CD4-positive, alpha-beta T cell treated with Interferon gamma for 1 hour (primary cell): ENCODE measurements around the gene INSIG1.

Source experiments
- DNase-seq: peaks from one replicate; pipeline ENCODE4 v3.0.0-alpha.2; 2020

Gene INSIG1

DNA sequence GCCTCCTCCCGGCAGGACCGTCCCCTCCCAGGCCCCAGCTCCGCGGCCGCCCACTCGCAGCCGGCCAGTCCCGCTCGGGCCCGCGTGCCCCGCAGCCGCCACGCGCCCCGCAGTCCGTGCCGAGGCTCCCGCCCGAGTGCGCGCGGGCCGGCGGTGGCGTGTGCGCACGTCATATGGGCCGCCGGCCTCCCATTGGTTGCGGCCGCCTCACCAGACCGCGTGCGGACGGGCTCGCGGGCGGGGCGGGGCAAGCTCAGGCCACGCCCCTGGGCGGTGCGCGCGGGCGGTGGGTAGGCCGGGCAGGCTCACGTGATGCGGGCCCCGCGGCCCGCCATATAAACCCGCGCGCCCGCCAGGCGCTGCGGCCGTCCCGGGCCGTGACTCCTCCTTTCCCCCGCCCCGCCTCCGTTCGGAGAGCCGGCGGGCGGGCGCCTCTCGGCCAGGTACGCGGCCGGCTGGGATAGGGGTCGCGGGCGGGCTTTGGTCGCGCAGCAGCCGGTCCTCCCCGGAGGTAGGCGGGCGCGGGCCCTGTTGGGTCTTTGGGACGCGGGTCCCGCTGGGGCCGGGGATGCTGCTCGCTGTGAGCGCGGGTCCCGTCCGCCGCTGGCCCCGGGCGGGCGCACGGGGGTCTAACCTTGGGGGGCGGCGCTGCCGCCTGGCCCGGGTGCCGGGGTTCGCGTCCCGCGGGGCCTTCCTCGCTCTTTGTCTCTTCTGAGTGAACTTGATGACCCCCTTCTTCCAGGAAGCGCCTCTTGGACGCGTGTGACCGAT is at the start of gene INSIG1:
TSS of gene INSIG1 (plus strand) at position 362 of the 771 bp plus-strand sequence. CDS start at position 770, 408 bp downstream.
- DNase-seq = peak; percentile 94

DNA sequence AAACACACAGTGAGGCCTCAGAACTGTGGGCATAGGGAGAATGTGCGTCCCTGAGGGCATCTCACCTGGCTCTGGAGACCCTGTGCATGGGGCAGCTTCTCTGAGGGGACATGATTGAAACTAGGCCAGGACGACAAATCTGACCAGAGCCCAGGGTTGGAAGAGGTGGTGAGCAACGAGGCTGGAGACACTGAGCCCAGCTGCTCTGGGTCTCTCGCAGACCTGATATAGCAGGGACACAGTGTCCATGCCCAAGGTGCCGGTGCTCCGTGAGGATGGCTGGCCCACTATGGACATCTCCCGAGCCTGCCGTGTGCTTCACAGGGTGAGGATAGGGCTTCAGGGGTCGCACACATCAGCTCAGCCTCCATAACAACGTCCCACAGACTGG is 49.3 kb upstream of the INSIG1 start:
- DNase-seq = no peak

DNA sequence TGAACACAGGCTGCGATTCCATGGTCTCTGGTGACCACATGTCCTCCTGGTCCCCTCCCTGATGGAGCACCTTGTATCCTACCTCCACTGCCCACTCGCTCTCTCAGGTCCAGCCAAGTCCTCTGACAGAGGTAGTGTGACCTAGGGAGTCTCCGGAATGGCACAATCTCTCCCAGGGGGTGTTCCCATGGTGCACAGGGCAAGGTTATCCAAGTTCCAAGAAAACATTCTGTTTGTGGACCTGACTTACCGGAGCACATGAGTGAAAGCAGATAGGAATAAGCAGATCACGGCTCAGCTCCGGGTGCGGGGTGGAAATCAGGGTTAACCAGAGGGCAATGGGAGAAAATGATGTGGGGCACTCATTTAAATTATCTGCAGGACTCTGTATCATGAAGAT is 45.8 kb upstream of the INSIG1 start:
- DNase-seq = no peak

DNA sequence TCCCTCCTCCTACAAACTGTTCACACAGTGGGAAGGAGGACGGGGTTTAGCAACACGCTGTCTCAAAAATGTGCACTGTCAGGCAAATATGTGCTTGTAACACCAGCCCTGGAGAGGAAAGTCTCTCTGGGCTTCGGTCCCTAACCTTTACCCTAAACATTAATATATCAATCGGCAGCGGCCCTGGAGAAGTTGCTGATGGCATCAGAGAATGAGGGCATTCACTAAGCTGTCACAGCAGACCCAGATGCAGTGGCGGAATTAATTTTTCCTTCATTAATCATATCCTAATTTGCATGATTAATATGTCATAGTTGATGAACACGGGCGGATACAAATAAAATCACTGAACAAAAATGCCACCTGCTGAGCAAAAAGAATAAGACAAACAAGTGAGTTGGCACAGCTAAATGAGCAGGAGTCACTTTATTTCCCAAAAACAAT is 45.2 kb upstream of the INSIG1 start:
- DNase-seq = no peak

DNA sequence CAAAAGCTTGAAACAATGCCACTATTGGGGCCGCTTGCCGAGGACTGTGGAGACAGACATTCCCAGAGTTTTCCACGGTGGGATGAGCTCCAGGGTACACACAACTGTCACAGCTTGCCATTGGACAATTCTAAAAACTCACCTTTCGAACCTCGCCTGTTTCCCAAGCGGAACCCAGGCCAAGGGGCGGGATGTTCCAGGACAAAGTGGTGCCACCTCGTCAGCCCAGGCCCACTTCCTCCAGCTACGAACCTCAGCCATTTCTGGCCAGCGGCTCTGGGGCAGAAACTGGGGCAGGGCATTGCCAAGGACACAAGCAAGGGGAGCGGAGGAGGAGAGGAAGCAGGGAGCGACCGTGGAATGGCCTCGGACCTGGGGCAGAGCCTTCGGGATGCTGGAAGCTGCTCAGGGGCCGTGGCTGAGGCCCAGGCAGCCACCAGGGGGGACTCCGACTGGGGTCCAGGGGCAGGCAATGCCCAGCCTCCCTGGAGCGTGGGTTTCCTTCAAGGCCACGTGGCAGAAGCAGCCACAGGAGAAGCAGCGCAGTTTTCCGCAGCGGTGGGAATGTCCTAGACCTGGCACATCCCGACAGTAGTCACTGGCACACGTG is 44.7 kb upstream of the INSIG1 start:
- DNase-seq = no peak

DNA sequence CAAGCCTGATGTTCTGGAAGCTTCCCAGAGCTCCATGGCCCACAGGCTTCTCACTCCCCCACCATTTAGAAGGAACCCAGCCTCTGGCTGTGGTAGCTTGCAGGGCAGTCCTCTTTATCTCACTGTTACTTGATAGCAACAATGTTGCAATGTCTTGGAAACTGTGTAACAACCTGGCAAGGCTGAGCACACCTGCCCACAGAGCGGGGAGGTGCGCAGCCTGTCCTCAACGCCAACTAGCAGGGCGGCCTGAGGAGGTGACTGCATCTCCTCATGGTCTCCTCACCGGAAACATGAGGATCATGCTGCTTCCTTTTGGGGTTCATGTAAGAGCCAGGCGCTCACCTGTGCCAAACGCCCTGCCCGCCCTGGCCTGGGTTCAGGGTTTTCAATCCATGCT is 43.7 kb upstream of the INSIG1 start:
- DNase-seq = no peak

DNA sequence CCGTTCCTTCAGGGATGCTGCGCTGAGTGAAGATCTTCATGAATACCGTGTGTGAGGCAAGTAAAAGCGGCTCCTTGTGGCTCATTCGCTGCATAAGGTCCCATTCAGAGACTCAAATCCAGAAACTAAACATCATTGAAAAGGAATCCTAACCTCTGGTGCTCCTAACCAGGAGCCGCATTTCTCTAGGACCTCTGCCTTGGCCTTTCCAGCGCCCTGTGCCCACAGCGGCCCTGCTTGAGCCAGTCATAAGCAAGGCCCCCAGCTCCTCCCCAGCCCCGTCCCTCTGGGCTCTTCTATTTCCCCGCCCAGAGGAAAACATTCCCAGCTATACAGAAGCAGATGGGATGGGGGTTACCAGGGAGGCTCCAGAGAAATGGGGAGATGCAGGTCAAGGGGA is 42.6 kb upstream of the INSIG1 start:
- DNase-seq = no peak

DNA sequence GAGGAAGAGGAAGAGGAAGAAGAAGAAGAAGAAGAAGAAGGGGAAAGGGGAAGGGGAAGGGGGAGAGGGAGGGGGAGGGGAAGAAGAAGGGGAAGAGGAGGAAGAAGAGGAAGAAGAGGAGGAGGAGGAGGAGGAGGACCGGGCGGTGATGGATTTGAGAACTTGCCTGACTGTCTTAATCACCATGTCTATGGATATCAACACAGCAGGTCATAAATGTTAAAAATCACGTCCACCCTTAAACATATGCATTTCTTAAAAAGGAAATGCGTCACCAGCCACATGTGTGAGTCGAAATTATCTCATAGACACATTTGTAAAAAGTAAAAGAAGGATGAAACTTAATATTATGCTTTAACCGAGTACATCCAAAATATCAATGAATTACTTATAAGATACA is 42.1 kb upstream of the INSIG1 start:
- no peak for DNase-seq

DNA sequence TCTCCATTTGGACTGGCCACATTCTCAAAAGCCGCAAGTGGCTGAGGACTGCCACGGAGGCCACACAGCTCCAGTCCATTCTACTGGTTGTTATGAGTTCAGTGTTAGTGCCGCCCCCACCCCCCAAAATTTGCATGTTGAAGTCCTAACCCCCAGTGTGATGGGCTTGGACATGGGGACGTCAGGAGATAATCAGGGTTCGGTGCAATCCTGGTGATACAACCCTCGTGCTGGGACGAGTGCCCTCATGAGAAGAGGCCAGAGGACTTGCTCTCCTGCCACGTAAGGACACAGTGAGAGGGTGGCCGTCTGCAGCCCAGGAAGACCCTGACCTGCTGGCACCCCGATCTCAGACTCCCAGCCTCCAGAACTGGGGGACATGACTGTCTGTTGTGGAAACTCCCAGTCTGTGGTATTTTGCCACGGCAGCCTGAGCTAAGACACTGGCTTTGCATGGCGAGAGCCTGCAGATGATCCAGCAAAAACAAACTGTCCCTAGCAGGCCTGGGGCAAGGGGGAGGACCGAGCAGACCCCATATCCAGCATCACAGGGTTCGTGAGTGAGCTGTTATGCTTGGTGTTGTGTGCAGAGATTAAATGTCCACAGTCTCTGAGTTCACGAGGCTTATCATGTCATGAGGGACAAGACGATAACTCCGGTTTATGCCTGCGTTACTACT is 41.5 kb upstream of the INSIG1 start:
- no peak for DNase-seq

DNA sequence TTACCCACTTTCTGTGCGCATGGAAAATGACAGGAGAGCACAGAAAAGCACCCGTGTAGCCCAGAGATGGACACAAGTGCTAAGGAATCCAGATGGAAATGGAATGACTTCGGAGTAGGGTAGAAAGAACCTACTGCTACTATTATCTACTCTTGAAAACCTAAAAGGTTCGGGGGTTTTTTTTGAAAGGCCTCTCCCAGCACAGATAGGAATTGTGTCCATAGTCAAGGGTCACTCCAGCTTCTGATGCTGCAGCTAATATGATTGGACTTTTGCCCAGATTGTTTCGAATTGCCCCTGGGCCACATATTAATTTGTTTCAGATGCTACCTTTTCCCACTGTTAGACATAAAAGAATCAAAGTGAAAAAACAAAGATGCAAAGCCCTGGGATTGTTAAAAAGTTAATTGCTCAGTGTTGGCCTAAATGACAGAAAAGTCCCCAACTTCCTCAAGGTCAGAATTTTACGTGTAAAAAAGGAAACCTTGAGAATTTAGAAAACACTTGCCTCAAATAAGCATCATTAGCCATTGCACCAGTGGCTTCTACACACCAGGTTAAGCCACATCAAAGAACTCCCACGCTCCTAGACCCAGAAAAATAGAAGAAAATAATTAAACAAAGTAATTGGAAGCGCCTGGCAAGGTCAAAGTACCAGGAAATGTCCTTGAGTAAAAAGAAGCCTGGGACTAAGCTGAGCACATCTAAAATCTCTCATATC is 40.8 kb upstream of the INSIG1 start:
- DNase-seq = no peak

DNA sequence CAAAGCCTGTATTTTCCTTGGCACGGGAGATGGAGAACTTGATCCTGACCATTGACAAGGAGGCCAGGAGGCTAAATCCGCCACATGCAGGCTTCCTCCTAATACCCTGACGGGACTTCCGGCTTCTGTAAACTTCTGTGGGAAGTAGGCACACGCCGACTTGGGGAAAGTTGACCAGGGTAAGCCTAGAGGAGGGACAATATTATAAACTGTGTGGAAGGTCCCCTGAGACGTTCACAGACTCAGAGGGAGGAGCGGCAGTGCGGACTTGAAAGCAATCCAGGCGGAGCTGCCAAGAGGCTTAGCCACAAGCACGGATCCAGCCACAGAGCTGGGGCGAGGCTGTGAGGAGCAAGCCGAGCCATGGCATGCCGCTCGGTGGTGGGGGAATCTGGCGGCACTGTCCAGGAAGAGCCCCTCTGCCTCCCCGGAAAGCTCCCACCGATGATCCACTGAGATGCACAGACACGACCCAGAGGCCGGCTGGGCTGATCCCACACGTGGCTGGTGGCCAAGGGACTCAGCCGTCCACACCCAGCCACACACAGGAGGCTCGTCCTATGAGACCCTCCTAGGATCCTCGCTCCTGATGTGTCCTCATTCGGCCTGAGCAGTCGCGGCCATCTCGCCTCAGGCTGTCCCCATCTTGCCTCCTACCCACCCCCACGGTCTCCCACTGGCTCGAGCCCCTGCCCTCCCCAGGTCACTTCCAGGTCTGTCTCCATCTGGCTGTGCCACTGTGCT is 40.0 kb upstream of the INSIG1 start:
- no peak for DNase-seq

DNA sequence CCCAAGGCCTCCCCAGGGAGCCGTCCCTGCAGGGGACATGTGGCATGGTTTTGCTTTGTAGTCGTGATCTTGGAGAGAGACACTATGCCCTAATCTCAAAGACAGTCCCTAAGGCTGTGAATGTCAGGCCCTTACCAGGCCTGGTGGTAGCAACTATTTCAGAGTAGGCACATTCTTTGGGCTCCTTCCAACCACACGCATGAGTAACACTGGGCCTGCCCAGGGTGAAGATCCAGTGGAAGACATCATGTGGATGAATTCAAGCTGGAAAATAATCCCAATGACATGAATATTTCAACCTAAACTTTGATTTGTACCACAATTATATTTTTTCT is 39.5 kb upstream of the INSIG1 start:
- no peak for DNase-seq

DNA sequence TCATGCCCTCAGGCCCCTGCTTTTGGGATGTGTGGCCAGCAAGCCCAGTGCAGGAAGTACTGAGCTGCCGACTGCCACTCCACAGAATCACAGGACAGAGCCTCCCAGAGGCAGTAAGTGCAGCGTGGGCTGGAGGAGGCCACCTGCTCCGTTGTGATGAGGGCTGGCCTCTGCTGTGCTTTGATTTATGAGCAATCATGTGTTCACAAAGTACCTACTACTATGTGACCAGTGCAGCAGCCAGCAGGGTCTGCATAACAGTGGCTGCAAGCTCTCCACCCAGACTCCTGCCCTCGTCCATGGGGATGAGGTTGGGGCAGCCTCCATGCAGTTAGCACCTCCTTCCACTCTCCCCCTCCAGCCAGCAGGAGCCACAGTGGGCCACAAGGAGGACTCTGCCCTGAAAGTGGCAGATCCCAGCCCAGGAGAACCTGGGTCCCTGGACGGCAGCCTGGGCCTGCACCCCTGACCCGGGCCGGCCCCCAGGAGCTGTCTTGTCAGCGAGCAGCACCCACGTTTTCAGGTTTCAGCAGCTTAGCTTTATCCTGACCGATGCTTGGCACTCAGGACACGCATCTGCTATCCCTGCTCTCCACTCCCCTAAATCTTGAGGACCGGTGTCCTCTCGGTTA is 37.7 kb upstream of the INSIG1 start:
- no peak for DNase-seq

DNA sequence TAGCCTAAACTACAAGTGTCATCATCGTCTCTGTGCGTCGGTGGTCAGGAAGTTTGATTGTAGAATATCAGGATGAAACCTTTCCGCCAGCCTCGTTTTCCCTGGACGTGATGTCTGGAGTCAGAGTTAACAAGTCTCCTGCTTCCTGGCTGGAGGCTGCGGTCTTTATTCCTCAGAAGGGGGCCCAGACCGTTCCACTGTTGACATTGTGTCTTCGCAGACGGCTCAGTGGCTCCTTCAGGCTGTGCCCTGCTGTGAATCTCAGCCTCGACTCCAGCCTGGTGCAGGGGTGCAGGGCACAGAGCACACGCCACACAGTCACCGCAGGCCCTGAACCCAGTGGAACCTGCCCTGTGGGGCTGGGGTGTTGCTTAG is 37.2 kb upstream of the INSIG1 start:
- DNase-seq = no peak

DNA sequence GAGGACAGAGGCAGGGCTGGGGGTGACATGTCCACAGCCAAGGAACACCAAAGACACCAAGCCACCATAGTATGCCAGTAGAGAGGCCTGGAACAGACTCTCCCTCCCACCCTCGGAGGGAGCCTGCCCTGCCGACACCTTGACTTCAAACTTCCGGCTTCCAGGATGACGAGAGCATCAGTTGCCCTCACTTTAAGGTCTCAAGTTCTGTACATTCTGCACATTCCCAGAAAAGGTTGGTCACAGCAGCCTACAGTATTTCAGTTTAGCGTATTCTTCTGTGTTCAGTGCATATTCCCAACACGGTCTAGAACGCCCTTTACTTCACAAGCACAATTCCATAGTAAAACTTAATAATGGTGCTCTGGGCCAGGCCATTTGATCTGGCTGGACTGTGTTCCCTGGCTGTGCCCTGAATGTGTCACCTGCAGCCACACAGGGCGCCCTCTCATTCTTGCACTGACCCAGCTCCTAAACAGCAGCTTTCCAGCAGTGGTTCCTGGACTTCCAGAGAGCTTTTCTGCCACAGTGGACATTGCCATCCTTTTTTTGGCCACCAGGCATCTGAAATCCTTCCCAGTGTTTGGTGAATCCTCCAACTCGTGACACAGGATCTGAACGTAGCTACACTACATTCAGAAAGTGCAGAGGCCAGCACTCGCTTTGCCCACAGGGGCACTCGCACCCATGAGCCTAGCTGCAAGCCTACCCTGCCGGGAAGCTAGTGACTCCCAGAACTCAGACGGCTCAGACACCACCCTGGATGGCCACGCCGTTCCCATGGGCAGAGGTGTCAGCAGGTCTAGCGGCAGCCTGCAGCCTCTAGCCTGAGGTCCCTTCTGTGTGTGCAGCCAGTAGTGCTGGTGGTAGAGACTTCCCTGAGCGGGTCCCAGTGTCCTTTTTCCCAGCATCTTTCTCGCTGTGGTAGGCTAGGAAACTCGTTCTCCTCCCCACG is 36.4 kb upstream of the INSIG1 start:
- no peak for DNase-seq

DNA sequence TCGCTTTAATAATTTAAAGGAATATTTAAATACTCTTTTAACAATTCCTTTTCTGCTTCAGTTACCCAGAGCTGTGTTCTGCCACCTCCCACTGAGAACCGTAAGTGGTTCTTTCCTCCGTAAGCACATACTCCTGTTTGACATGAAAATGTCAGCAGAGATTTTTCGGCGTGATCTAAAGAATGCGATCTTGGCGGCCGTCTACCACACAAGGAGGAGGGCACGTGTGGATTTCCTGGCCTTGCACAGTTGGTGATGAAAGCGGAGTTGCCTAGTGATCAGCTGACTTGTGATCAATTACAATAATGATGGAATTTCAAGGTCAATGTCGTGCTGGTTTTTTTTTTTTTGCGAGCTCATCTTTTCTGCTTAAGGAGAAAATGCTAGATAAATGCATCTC is 35.6 kb upstream of the INSIG1 start:
- no peak for DNase-seq

DNA sequence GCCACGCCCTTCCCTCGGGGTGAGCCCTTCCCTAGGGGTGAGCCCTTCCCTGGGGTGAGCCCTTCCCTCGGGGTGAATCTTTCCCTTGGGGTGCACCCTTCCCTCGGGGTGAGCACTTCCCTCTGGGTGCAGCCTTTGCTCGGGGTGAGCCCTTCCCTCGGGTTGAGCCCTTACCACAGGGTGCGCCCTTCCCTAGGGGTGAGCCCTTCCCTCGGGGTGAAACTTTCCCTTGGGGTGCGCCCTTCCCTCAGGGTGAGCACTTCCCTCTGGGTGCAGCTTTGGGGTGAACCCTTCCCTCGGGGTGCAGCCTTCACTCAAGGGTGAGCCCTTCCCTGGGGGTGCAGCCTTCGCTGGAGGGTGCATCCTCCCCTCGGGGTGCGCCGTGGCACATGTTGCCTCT is 34.6 kb upstream of the INSIG1 start:
- no peak for DNase-seq

DNA sequence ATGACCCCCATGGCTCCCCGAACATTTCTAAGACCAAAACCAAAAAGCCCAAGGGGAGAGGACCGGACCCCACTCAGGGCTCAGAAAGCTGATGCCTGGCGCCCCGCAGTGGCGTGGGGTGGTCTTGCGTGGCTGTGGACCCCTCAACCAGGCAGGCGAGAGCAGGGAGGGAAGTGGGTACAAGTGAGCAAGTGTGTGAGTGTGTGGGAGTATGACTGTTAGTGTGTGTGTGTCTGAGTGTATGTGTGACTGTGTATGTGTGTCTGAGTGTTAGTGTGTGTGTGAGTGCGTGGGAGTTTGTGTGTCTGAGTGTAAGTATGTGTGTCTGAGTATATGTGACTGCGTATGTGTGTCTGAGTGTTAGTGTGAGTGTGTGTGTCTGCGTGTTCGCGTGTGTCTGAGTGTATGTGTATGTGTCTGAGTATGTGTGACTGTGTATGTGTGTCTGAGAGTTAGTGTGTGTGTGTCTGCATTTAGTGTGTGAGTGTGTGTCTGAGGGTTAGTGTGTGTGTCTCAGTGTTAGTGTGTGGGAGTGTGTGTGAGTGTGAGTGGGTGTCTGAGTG is 34.0 kb upstream of the INSIG1 start:
- DNase-seq = no peak

DNA sequence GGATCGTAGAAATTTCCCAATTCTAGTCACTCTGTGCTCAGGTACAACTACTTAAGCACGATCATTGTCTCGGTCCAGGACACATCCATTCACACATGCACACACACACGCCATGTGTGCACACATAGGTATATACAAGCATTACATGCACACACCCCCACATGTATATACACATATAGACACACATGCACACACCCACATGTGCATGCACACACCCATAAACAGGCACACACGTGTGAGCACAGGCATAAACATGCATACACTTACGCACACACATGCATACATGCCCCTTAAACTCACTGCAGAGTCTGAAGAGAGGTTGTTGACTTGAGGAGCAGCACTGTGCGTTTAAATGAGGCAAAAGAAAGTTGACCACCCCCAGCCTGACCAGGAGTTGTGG is 32.5 kb upstream of the INSIG1 start:
- no peak for DNase-seq

DNA sequence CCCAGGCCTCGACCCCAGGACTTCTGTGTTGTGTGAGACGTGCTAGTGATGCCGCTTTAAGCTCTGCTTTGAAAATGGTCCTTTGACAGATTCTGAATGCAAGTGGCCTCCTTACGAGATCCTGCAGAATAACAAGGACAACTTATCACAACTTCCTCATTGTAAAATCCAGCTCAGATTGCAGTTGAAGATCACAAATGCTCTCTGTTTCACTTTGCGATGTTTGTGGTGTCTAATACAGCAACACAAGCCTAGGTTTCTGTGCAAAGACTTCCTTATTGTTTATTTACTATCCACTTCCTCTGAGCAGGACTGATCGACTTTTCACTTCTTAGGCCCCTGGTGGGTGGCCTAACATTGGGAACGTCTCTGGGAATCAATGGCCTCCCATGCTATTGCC is 31.7 kb upstream of the INSIG1 start:
- DNase-seq = no peak

DNA sequence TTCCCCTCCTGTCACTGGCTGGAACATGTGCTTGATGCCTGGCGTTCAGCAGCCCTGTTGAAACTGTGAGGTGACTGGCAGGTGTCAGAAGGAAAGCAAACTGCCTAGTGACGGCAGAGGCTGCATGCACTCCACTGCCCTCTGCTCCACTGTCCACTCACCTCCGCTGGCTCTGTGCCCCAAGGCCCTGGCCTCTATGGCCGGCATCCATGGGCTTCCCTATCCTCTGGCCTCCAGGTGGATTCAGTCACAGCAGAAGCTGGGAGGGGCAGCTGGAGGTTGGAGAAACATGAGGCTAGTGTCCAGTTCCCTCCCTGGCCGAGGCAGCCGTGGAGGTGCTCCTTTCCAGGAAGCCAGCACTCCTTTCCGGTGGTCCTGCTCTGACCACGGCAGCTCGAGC is 31.2 kb upstream of the INSIG1 start:
- DNase-seq = no peak
